HG02588 (cell line): Measurements from ENCODE around the gene METTL1.
"Not testable (repeated sequence)": the region's sequence is repeated elsewhere in the genome, so short reads cannot be mapped to it uniquely, and the experiment has no call there.

Experiments
- ATAC-seq: cut with Tn5 transposase; IDR thresholded peaks from one replicate; pipeline ENCODE4 v1.9.1; 2021; ENCODE audit warnings: mild to moderate bottlenecking, moderate library complexity; ENCODE audit not compliant: unreplicated experiment

METTL1 gene

GRCh38 chr12:57724936-57725740 lies 46.8 kb downstream of the METTL1 start:
- ATAC-seq = no peak

GRCh38 chr12:57724003-57724935 lies 47.6 kb downstream of the METTL1 start:
- ATAC-seq = no peak

GRCh38 chr12:57723630-57723962 lies 48.3 kb downstream of the METTL1 start:
- no peak for ATAC-seq

GRCh38 chr12:57722716-57723629 lies 48.9 kb downstream of the METTL1 start:
- no peak for ATAC-seq

- ATAC-seq = not testable (repeated sequence)
Observed at GRCh38 chr12:57721846-57722608, 49.9 kb downstream of the METTL1 start.

- no peak for ATAC-seq
Observed at GRCh38 chr12:57720606-57721595, 51.0 kb downstream of the METTL1 start.

GRCh38 chr12:57719777-57720605 lies 51.9 kb downstream of the METTL1 start:
- no peak for ATAC-seq

- ATAC-seq = no peak
Observed at GRCh38 chr12:57718641-57719528, 53.0 kb downstream of the METTL1 start.
